Ishikawa (cell line): ENCODE results near the gene PLS1.

Source experiments
- CEBPB ChIP-seq: IDR thresholded peaks from 2 replicates; pipeline ENCODE4 v1.6.1; 2012
- CREB1 ChIP-seq: IDR thresholded peaks from 2 replicates; pipeline ENCODE4 v1.6.1; 2012; ENCODE audit warnings: low read depth
- EGR1 ChIP-seq: IDR thresholded peaks from 2 replicates; pipeline ENCODE4 v1.6.1; 2012
- EP300 ChIP-seq: IDR thresholded peaks from 2 replicates; pipeline ENCODE4 v1.6.1; 2012; ENCODE audit warnings: borderline replicate concordance
- FOXM1 ChIP-seq: IDR thresholded peaks from 2 replicates; pipeline ENCODE4 v1.6.1; 2012; ENCODE audit warnings: low read depth, borderline replicate concordance
- NFIC ChIP-seq: IDR thresholded peaks from 2 replicates; pipeline ENCODE4 v1.6.1; 2012
- RAD21 ChIP-seq: IDR thresholded peaks from 2 replicates; pipeline ENCODE4 v1.6.1; 2012; ENCODE audit warnings: low read depth
- TAF1 ChIP-seq: IDR thresholded peaks from 2 replicates; pipeline ENCODE4 v1.6.1; 2012; ENCODE audit warnings: low read depth, mild to moderate bottlenecking
- TCF12 ChIP-seq: IDR thresholded peaks from 2 replicates; pipeline ENCODE4 v1.6.1; 2012; ENCODE audit warnings: low read depth
- TEAD4 ChIP-seq: IDR thresholded peaks from 2 replicates; pipeline ENCODE4 v1.6.1; 2012
- YY1 ChIP-seq: IDR thresholded peaks from 2 replicates; pipeline ENCODE4 v1.6.1; 2012; ENCODE audit warnings: low read depth
- ZBTB7A ChIP-seq: IDR thresholded peaks from 2 replicates; pipeline ENCODE4 v1.6.1; 2012; ENCODE audit warnings: low read depth
- TF ChIP-seq, protein P1 (sequence below): IDR thresholded peaks from 2 replicates; pipeline ENCODE4 v1.6.1; 2012
- TF ChIP-seq, protein P2 (sequence below): IDR thresholded peaks from 2 replicates; pipeline ENCODE4 v1.6.1; 2012
- TF ChIP-seq, protein P3 (sequence below): IDR thresholded peaks from 2 replicates; pipeline ENCODE4 v1.6.1; 2012; ENCODE audit warnings: low read depth, mild to moderate bottlenecking

The PLS1 gene

DNA sequence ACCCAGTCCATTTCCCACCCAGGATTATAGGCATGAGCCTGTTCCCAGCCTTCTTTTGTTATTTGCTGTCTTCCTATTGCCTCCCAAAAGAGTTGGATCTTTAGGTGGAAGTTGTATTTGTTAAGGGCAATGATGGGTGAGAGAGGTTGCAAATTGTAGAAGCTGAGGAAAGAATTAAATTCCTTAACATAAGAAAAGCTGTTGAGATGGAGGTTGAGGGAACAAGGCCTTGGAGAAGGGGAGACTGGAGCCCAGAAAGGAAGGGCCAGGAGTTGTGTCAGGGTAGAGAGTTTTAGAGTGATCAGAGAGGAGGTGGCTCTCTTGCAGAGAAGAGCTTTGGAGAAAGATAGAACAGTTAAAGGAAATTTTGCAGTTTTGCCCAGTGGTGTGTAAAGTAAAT, 46.8 kb downstream of the PLS1 start:
- TF ChIP-seq RAD21 (no peak), ZBTB7A (no peak), EP300 (no peak), YY1 (no peak), EGR1 (no peak), NFIC (no peak), TEAD4 (no peak), CEBPB (no peak), FOXM1 (no peak), TAF1 (no peak), CREB1 (no peak)
- TF ChIP-seq, protein P1, sequence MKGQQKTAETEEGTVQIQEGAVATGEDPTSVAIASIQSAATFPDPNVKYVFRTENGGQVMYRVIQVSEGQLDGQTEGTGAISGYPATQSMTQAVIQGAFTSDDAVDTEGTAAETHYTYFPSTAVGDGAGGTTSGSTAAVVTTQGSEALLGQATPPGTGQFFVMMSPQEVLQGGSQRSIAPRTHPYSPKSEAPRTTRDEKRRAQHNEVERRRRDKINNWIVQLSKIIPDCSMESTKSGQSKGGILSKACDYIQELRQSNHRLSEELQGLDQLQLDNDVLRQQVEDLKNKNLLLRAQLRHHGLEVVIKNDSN: no peak
- TF ChIP-seq, protein P2, sequence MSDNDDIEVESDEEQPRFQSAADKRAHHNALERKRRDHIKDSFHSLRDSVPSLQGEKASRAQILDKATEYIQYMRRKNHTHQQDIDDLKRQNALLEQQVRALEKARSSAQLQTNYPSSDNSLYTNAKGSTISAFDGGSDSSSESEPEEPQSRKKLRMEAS: no peak

DNA sequence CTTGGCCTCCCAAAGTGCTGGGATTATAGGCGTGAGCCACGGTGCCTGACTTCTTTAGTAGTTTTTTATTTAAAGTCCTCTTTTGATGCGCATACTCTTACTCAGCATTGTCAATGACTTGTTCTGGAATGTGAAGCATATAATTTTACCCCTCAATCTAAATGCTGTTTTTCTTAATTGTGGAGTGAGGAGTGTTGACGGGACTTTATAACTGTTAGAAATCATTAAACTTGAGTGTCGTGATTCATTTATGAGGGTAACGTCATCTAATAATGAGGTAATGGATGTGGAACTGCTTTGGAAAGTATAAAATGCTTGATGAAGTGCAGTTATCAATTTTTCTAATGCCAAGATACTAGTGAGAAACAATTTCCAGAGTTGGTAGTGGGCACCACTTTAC, 48.3 kb downstream of the PLS1 start:
- TF ChIP-seq CREB1 (no peak), TCF12 (no peak), YY1 (no peak), ZBTB7A (no peak), EGR1 (no peak), RAD21 (no peak), EP300 (no peak), CEBPB (no peak), TEAD4 (no peak), TAF1 (no peak), NFIC (no peak), FOXM1 (no peak)
- TF ChIP-seq, protein P3, sequence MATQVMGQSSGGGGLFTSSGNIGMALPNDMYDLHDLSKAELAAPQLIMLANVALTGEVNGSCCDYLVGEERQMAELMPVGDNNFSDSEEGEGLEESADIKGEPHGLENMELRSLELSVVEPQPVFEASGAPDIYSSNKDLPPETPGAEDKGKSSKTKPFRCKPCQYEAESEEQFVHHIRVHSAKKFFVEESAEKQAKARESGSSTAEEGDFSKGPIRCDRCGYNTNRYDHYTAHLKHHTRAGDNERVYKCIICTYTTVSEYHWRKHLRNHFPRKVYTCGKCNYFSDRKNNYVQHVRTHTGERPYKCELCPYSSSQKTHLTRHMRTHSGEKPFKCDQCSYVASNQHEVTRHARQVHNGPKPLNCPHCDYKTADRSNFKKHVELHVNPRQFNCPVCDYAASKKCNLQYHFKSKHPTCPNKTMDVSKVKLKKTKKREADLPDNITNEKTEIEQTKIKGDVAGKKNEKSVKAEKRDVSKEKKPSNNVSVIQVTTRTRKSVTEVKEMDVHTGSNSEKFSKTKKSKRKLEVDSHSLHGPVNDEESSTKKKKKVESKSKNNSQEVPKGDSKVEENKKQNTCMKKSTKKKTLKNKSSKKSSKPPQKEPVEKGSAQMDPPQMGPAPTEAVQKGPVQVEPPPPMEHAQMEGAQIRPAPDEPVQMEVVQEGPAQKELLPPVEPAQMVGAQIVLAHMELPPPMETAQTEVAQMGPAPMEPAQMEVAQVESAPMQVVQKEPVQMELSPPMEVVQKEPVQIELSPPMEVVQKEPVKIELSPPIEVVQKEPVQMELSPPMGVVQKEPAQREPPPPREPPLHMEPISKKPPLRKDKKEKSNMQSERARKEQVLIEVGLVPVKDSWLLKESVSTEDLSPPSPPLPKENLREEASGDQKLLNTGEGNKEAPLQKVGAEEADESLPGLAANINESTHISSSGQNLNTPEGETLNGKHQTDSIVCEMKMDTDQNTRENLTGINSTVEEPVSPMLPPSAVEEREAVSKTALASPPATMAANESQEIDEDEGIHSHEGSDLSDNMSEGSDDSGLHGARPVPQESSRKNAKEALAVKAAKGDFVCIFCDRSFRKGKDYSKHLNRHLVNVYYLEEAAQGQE: no peak
- TF ChIP-seq, protein P1: no peak
- TF ChIP-seq, protein P2: no peak

DNA sequence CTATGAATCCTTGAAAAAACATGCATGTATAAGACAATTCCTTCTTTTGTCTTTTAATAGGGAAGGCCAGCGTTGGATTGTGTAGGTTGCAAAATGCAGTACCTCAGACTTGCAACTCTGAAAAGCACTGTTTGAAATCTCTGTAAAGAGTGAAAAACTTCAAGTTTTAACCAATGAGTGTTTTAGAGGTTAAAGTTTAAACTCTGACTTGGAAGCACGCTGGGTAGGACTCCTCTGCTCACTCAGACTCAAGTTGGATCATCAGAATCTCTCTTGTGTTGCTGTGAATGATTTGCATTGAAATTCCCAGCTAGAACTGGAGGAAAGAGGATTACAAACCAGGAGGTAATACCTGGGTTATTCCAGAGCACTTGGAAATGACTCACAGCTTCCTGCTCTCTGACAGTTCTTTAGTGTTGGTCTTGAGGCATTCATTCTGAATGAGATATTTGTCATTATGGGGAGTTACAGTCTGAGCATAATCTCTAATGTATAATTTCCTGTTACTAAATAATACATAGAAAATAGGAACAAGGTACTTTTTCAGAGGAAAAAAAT, 49.1 kb downstream of the PLS1 start:
- TF ChIP-seq, protein P3: no peak
- TF ChIP-seq CREB1 (no peak), TCF12 (no peak), CEBPB (no peak), RAD21 (no peak), YY1 (no peak), TAF1 (no peak)
- TF ChIP-seq, protein P1: no peak

DNA sequence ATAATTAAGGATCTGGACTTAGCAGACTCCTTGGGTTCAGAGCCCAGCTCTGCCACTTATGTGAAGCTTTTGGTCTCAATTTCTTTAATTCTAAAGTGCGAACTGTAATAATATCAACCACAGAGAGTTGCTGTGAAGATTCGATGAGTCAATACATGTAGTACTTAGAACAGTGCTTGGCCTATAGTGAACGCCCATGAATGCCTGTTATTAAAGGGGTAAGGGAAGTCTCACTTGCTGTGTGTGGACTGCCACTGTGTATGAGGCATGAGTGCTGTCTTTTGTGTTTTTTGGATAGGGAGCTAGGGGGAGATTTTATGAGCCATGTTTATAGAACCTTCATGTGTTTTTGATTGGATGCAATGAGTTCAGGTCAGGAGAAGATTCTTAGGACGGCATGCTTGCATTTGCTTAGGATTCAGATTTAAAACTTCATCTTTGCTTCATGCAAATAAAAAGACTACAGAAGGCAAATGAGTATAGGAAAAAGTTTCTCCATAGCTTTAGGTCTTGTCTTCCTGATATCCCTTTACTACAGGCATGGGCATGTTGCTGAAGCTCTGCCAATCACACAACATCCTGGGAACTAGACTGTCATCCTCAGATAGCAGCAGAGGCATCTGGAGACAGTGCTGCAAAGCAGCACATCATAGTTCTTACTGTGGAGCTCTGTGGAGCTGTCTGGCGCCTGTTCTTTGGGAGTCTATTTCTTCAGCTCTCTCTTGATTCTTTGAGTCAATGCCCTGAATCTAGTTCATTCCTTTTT, 50.0 kb downstream of the PLS1 start:
- TF ChIP-seq, protein P3: no peak
- TF ChIP-seq TCF12: no peak
- no peak for TF ChIP-seq TEAD4
- no peak for TF ChIP-seq NFIC
- TF ChIP-seq, protein P1: no peak
- no peak for TF ChIP-seq TAF1
- no peak for TF ChIP-seq FOXM1
- TF ChIP-seq CREB1: no peak
- TF ChIP-seq YY1: no peak
- TF ChIP-seq CEBPB: no peak
- TF ChIP-seq ZBTB7A: no peak
- no peak for TF ChIP-seq EGR1
- no peak for TF ChIP-seq EP300
- no peak for TF ChIP-seq RAD21
- TF ChIP-seq, protein P2: no peak
